NCI-H345 treated with DMSO at 0.1 percent for 48 hours (cell line): Measurements from ENCODE around the gene DOCK3.
"Not testable (repeated sequence)": the region's sequence is repeated elsewhere in the genome, so short reads cannot be mapped to it uniquely, and the experiment has no call there.

Experiments used
- DNase-seq: peaks from one replicate; lab custom pipeline; 2025; ENCODE audit not compliant: unreplicated experiment; lab: John Stamatoyannopoulos, UW

The DOCK3 gene

GRCh38 chr3:50876947-50877346 lies 202.2 kb downstream of the DOCK3 start:
- DNase-seq = no peak

- DNase-seq = not testable (repeated sequence)
Measured at GRCh38 chr3:50882733-50883132, 208.0 kb downstream of the DOCK3 start.

GRCh38 chr3:50883755-50884154 lies 209.0 kb downstream of the DOCK3 start:
- DNase-seq = no peak

GRCh38 chr3:50885070-50885850 lies 210.5 kb downstream of the DOCK3 start:
- no peak for DNase-seq

- DNase-seq = no peak
Measured at GRCh38 chr3:50890688-50891344, 216.1 kb downstream of the DOCK3 start.

DNA sequence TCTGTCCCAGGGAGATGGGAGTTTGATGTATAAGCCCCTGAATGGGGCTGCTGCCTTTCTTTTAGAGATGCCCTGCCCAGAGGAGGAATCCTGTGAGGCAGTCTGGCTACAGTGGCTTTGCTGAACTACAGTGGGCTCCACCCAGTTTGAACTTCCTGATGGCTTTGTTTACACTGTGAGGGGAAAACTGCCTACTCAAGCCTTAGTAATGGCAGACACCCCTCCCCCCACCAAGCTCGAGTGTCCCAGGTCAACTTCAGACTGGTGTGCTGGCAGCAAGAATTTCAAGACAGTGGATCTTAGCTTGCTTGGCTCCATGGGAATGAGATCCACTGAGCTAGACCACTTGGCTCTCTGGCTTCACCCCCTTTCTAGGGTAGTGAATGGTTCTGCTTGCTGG lies 226.4 kb downstream of the DOCK3 start:
- not testable (repeated sequence) for DNase-seq

DNA sequence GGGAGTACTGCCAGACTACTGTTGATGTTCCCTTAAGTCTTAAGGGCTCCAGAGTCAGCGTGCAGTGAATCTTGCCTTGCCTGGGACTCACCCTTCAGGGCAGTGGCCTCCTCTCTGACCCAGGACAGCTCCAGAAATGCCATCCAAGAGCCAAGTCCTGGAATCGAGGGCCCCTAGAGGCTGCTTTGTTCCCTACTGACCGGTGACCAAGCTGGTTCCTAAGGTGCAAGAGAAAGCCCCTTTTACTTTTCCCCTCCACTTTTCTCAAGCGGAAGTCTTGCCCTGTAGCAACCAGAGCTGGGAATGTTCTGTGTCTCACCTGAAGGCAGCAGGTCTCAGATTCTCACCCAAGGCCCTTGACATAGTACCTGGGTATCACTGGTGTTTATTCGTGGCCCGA lies 238.0 kb downstream of the DOCK3 start:
- DNase-seq = no peak

DNA sequence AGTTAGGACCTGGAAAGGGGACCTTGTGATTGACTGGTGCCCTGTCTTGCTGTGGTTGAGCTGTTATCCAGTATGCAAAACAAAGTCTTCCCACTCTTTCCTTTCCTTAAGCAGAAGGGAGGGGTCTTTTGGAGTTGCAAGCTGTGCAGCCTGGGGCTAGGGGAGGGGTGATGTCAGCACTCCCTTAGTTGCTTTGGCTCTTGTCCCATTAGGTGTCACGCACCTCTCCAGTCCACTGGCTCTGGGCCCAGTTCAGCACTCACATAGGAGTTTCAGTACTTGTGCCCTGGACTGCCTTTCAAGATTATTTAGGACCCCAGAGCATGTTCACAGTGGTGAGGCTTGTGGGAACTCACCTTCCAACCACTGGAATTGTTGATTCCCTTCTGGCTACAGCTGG lies 238.5 kb downstream of the DOCK3 start:
- DNase-seq = no peak

- not testable (repeated sequence) for DNase-seq
Measured at GRCh38 chr3:50922071-50922470, 247.3 kb downstream of the DOCK3 start.

- no peak for DNase-seq
Measured at GRCh38 chr3:50923955-50924354, 249.2 kb downstream of the DOCK3 start.

GRCh38 chr3:50924638-50925037 lies 249.9 kb downstream of the DOCK3 start:
- no peak for DNase-seq

GRCh38 chr3:50926868-50927267 lies 252.1 kb downstream of the DOCK3 start:
- no peak for DNase-seq

DNA sequence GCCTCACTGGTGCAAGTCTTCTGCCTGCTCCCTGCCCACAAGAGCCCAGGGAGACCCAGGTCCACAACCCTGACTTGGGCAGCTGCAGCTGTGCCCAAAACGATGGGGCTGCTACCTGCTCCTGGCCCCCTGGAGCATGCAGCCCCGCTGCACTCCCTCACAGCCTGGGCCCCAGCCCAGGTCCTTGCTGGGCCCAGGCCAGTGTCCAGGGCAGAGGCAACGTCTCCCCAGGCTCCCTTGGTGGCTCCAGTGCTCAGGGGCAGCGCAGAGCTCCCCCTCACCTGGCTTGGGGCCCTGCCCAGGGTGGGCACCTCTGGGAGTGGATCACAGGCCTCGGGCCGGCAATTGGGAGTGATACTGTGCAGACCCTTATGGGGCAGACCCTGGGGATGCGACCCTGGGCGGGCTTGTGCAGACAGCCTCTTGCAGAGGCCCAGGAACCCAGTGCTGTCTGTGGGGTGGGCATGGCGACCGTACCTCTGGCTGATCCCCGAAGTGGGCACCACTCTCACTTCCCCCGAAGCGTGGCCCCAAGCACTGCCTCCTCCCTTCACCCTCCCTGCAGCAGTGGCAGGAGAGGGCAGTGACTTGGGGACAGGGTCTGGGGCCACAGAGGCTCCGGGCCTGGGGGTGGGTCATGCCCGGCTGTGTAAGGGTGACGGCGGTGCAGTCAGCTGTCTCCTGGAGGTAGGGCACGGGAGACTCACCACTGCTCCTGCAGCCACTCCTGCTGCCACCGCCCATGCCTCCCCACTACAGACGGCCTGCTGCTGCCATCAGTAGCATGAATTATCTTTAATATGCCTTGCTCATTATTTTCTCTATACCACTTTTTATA lies 255.9 kb downstream of the DOCK3 start:
- no peak for DNase-seq

GRCh38 chr3:50932918-50933317 lies 258.2 kb downstream of the DOCK3 start:
- DNase-seq = not testable (repeated sequence)

DNA sequence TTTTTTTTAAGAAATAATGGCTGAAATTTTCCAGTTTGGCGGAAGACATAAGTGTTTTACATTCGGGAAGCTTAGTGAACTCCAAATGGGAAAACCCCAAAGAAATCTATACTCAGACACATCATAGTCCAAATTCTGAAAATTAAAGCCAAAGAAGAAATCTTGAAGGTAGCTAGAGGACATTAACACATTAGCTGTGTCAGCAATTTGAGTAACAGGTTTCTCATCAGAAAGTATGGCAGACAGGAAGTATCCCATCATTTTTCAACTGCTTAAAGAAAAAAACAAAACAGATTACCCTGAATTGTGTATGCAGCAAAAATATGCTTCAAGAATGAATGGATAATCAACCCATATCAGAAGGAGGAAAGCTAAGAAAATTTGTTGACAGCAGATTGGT lies 261.7 kb downstream of the DOCK3 start:
- no peak for DNase-seq

GRCh38 chr3:50947419-50947818 lies 272.7 kb downstream of the DOCK3 start:
- no peak for DNase-seq

GRCh38 chr3:50950591-50950990 lies 275.9 kb downstream of the DOCK3 start:
- DNase-seq = no peak

DNA sequence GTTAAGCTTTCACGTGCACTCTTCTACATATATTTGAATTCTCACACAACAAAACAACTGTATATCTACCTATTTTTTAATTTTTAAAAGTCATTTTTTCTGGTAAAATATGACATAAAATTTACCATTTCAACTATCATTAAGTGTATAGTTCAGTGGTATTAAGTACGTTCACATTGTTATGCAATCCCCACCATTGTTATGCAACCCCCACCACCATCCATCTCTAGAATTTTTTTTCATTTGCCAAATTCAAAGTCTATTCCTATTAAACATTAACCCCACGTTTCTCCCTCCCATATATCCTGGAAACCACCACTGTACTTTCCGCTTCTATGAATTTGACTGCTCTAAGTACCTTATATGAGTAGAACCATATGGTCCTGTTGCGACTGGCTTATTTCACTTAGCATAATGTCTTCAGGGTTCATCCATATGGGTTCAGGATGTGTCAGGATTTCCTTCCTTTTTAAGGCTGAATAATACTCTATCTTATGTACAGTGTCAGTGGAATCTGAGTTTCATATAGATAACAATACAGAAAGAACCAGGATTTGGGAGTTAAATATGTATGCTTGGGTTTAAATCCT lies 279.2 kb downstream of the DOCK3 start:
- no peak for DNase-seq

- DNase-seq = no peak
Measured at GRCh38 chr3:50961386-50961785, 286.7 kb downstream of the DOCK3 start.

DNA sequence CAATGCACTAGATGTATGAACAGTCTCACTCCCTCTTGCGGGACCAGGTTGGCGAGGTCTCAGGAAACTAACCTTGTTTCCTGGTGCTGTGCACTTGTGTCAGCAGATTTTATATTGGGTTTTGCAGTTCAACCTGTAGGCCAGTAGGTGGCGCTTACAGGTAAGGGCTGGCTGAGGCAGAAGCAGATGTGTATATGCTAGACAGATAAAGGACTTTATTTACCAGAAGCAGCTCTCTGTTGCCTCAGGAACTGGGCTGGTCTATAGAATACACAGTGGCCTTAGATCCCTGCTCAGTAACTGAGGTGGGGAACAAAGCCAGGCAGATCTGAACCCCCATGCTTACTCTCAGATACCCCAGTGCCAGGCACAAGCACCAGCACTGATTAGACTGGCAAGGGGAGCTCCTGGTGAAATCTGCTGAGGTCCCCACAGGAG lies 296.8 kb downstream of the DOCK3 start:
- DNase-seq = peak; percentile 45

- DNase-seq = no peak
Measured at GRCh38 chr3:50972029-50972428, 297.3 kb downstream of the DOCK3 start.
